CD4-positive, alpha-beta T cell (primary cell): ENCODE measurements around the gene NR5A1. TPM values are rescaled to one million over a fixed set of nuclear protein-coding genes. Genes with fewer than 3 reads are reported as not detected.

ENCODE experiments used
- ATAC-seq: fragments of 200-7000 bp; cut with Tn5 transposase; one replicate; pipeline ENCODE4 v1.10.0; 2022; ENCODE audit warnings: mild to moderate bottlenecking; ENCODE audit not compliant: poor library complexity
- CTCF ChIA-PET: fragments of 350-600 bp; sonication (Branson Sonifier 250); formaldehyde crosslinking; loops from one replicate; lab custom pipeline; 2021; ENCODE audit warnings: antibody characterized with exemption, inconsistent platforms; lab: Charles Lee
- POLR2A ChIA-PET: fragments of 350-600 bp; sonication (Branson Sonifier 250); formaldehyde crosslinking; loops from one replicate; lab custom pipeline; 2021; ENCODE audit warnings: antibody characterized with exemption, inconsistent platforms; lab: Charles Lee
- DNase-seq, 14 experiments: peaks; one replicate each; pipeline ENCODE4 v3.0.0-alpha.2; 2013 to 2020; ENCODE audit warnings: mixed read lengths in 2 of 14
- H3K27ac ChIP-seq, 2 donors: one replicate each; pipeline versions ENCODE4 v1.5.1 to v1.7.0; 2013; ENCODE audit warnings: low read length in 2 of 2, low read depth in 1 of 2, mild to moderate bottlenecking in 1 of 2
- H3K27me3 ChIP-seq, 2 experiments: 1 replicate in 1 of 2; 2 replicates in 1 of 2; pipeline versions ENCODE4 v1.6.1 to v1.7.0; 2013; ENCODE audit warnings: low read length in 2 of 2, control low read depth in 1 of 2, mild to moderate bottlenecking in 1 of 2, moderate library complexity in 1 of 2; ENCODE audit not compliant: insufficient read depth in 2 of 2, control insufficient read depth in 1 of 2
- H3K36me3 ChIP-seq: one replicate; pipeline ENCODE4 v1.6.1; 2013; ENCODE audit warnings: low read length, control low read depth; ENCODE audit not compliant: insufficient read depth
- H3K4me1 ChIP-seq: one replicate; pipeline ENCODE4 v1.6.1; 2013; ENCODE audit warnings: low read length, control low read depth; ENCODE audit not compliant: insufficient read depth
- H3K4me3 ChIP-seq: one replicate; pipeline ENCODE4 v1.5.1; 2013; ENCODE audit warnings: mild to moderate bottlenecking, low read length, moderate library complexity
- H3K9me3 ChIP-seq, 2 experiments: 1 replicate in 1 of 2; 2 replicates in 1 of 2; pipeline versions ENCODE4 v1.6.1 to v1.7.0; 2013; ENCODE audit warnings: low read length in 2 of 2, mild to moderate bottlenecking in 2 of 2, control low read depth in 1 of 2, moderate library complexity in 1 of 2; ENCODE audit not compliant: control insufficient read depth in 1 of 2, insufficient read depth in 1 of 2
- H3K27ac Mint-ChIP-seq: one replicate; pipeline ENCODE4 v1.8.0; 2020; ENCODE audit warnings: mixed read lengths
- H3K27me3 Mint-ChIP-seq: one replicate; pipeline ENCODE4 v1.8.0; 2021; ENCODE audit warnings: mixed read lengths
- H3K36me3 Mint-ChIP-seq: one replicate; pipeline ENCODE4 v1.8.0; 2021; ENCODE audit warnings: low read depth, mixed read lengths
- H3K4me1 Mint-ChIP-seq: one replicate; pipeline ENCODE4 v1.8.0; 2021; ENCODE audit warnings: low read depth, mixed read lengths
- H3K4me3 Mint-ChIP-seq: one replicate; pipeline ENCODE4 v1.8.0; 2020; ENCODE audit warnings: mild to moderate bottlenecking, mixed read lengths
- H3K9me3 Mint-ChIP-seq: one replicate; pipeline ENCODE4 v1.8.0; 2020; ENCODE audit warnings: mixed read lengths
- intact Hi-C, 2 experiments: fragments of 100-400 bp; cut with DNase I in 1 of 2; cut with micrococcal nuclease in 1 of 2; formaldehyde crosslinking; loops; one replicate each; pipeline versions ENCODE4 v1.15.1 to v1.9.0; 2023 to 2025; cut with DNase I, micrococcal nuclease
- total RNA-seq, 174 experiments: library from RNA in 2 of 174; stranded (reverse) in 2 of 174; gene quantifications; one replicate each; pipeline ENCODE4 v1.2.3 and lab custom pipeline; 2021 to 2026
- TF ChIP-seq, protein P1 (sequence below): fragments of 200-600 bp; IDR thresholded peaks from one replicate; pipeline ENCODE4 v1.8.0; 2022; ENCODE audit warnings: antibody characterized with exemption, mild to moderate bottlenecking

The NR5A1 gene
- total RNA-seq, 2 experiments from 2014 or later, result not detected

DNA sequence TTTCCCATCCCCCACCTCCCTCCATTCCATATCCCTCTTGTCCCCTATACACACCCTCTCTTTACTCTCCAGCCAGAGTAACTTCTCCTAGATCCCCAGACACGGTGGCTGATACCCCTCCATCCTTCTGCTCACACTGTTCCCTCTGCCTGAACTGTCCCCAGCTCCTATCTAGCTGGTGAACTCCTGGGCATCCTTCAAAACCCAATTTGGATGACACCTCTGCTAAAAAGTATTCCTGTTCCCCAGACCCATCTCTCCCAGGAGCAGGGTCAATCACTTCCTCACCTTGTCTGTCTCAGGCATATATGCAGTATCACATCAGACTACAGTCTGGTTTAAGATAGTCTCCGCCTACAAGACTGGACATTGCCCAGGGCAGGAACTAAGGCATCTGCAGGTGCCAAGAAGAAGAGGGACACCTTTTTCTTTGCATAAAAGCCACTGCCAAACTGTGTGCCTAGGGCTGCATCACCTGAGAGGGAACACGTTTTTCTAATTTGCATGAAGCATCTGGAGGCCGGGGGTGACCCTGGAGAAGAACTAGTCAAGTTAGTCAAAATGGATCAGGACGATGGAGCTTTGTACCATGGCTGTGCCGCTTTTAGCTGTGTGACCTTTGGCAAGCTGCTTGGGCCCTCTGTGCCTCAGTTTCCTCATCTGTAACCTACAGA, 27.1 kb downstream of the NR5A1 start:
- Histone ChIP-seq H3K36me3 (no peaks in the 10 kb centered on the region), H3K27me3 (peaks cover 13 to 29% of the 10 kb centered on the region in 2 experiments), H3K9me3 (peaks cover 0 to 11% of the 10 kb centered on the region in 2 experiments), H3K4me1 (no peaks in the 10 kb centered on the region), H3K4me3 (no peak overlapping the region), H3K27ac (no peak overlapping the region)
- intact Hi-C loops, result no loop called here
- Mint-ChIP-seq H3K4me1 (no peaks in the 10 kb centered on the region), H3K27me3 (peaks cover 20% of the 10 kb centered on the region), H3K27ac (no peak overlapping the region), H3K4me3 (no peak overlapping the region), H3K9me3 (no peaks in the 10 kb centered on the region), H3K36me3 (no peaks in the 10 kb centered on the region)
- no peak for ATAC-seq
- ChIA-PET POLR2A (no interaction called here), CTCF (no interaction called here)
- TF ChIP-seq, protein P1, sequence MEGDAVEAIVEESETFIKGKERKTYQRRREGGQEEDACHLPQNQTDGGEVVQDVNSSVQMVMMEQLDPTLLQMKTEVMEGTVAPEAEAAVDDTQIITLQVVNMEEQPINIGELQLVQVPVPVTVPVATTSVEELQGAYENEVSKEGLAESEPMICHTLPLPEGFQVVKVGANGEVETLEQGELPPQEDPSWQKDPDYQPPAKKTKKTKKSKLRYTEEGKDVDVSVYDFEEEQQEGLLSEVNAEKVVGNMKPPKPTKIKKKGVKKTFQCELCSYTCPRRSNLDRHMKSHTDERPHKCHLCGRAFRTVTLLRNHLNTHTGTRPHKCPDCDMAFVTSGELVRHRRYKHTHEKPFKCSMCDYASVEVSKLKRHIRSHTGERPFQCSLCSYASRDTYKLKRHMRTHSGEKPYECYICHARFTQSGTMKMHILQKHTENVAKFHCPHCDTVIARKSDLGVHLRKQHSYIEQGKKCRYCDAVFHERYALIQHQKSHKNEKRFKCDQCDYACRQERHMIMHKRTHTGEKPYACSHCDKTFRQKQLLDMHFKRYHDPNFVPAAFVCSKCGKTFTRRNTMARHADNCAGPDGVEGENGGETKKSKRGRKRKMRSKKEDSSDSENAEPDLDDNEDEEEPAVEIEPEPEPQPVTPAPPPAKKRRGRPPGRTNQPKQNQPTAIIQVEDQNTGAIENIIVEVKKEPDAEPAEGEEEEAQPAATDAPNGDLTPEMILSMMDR, result no peak
- no peak for DNase-seq

DNA sequence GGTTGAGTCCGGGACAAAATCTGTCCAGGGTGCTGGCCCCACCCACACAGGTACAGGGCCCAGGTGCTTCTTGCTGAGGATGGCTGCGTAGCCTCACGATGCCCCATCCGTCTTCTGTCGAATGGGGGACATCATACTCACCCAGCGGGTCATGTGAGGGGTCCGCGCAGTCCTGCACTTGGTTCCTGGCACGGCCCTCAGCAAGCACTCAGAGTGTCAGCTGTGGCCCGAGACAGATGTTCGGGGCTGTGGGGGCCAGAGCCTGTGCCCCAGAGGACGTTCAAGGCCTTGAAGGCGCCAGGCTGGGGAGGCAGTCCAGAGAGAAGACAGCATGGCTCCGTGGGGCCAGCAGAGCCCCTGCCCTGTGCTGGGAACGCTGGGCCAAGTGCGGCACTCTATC, 27.8 kb downstream of the NR5A1 start:
- Mint-ChIP-seq H3K9me3 (no peaks in the 10 kb centered on the region), H3K4me1 (no peaks in the 10 kb centered on the region), H3K36me3 (no peaks in the 10 kb centered on the region), H3K27ac (no peak overlapping the region), H3K27me3 (peaks cover 23% of the 10 kb centered on the region), H3K4me3 (no peak overlapping the region)
- H3K36me3 ChIP-seq, result no peaks in the 10 kb centered on the region
- H3K27me3 ChIP-seq, result peaks cover 13 to 29% of the 10 kb centered on the region in 2 experiments
- TF ChIP-seq, protein P1, result no peak
- H3K27ac ChIP-seq, result no peak overlapping the region
- H3K4me3 ChIP-seq, result no peak overlapping the region
- intact Hi-C loops, result no loop called here
- POLR2A ChIA-PET, result no interaction called here
- peaks cover 0 to 11% of the 10 kb centered on the region in 2 experiments for H3K9me3 ChIP-seq
- DNase-seq (no peak), ATAC-seq (no peak)
- H3K4me1 ChIP-seq, result no peaks in the 10 kb centered on the region
- CTCF ChIA-PET, result no interaction called here

DNA sequence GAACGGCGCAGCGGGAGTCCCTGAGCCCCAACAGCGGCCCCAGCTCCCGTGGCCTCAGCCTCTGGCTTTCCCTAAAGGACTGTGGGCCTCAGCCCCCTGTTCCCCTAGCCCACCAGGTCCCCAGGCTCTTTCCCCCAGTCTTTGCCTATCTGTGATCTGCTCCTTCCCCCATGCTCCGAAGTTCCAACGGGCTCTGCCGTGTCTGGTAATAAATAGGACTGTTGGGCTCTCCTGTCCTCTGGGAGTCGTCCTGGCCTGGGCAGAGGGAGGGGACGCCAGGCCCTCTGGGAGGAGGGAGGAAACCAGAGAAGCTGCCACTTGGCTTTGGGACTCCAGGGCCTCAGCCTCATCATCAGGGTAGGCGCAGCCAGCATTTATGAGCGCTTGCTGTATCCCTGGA, 28.8 kb downstream of the NR5A1 start:
- H3K36me3 ChIP-seq, result no peaks in the 10 kb centered on the region
- H3K27ac Mint-ChIP-seq, result no peak overlapping the region

More for the DNA sequence above, 28.8 kb downstream of the NR5A1 start:
- no peaks in the 10 kb centered on the region for H3K4me1 Mint-ChIP-seq
- ChIA-PET CTCF (no interaction called here), POLR2A (no interaction called here)
- no peaks in the 10 kb centered on the region for H3K4me1 ChIP-seq
- H3K27me3 Mint-ChIP-seq, result peaks cover 27% of the 10 kb centered on the region
- H3K27me3 ChIP-seq, result peaks cover 13 to 29% of the 10 kb centered on the region in 2 experiments
- TF ChIP-seq, protein P1, result no peak
- DNase-seq (no peak), ATAC-seq (no peak)
- H3K4me3 ChIP-seq, result no peak overlapping the region
- H3K4me3 Mint-ChIP-seq, result no peak overlapping the region
- H3K9me3 ChIP-seq, result peaks cover 0 to 11% of the 10 kb centered on the region in 2 experiments
- intact Hi-C loops, result no loop called here
- no peak overlapping the region for H3K27ac ChIP-seq
- H3K9me3 Mint-ChIP-seq, result no peaks in the 10 kb centered on the region
- H3K36me3 Mint-ChIP-seq, result no peaks in the 10 kb centered on the region
